Pulmonary artery endothelial cell (primary cell): Measurements from ENCODE around the gene AKAP6. TPM values are rescaled to one million over a fixed set of nuclear protein-coding genes. Genes with fewer than 3 reads are reported as not detected.

Experiments
- DNase-seq: peaks from one replicate; pipeline ENCODE4 v3.0.0-alpha.2; 2011; ENCODE audit warnings: low read depth, low spot score
- total RNA-seq: library from RNA; depleted of rRNA; stranded (reverse); fragments of >200 nt; gene quantifications from 2 replicates; pipeline ENCODE4 v1.2.3, GENCODE V29; 2014

The AKAP6 gene, protein sequence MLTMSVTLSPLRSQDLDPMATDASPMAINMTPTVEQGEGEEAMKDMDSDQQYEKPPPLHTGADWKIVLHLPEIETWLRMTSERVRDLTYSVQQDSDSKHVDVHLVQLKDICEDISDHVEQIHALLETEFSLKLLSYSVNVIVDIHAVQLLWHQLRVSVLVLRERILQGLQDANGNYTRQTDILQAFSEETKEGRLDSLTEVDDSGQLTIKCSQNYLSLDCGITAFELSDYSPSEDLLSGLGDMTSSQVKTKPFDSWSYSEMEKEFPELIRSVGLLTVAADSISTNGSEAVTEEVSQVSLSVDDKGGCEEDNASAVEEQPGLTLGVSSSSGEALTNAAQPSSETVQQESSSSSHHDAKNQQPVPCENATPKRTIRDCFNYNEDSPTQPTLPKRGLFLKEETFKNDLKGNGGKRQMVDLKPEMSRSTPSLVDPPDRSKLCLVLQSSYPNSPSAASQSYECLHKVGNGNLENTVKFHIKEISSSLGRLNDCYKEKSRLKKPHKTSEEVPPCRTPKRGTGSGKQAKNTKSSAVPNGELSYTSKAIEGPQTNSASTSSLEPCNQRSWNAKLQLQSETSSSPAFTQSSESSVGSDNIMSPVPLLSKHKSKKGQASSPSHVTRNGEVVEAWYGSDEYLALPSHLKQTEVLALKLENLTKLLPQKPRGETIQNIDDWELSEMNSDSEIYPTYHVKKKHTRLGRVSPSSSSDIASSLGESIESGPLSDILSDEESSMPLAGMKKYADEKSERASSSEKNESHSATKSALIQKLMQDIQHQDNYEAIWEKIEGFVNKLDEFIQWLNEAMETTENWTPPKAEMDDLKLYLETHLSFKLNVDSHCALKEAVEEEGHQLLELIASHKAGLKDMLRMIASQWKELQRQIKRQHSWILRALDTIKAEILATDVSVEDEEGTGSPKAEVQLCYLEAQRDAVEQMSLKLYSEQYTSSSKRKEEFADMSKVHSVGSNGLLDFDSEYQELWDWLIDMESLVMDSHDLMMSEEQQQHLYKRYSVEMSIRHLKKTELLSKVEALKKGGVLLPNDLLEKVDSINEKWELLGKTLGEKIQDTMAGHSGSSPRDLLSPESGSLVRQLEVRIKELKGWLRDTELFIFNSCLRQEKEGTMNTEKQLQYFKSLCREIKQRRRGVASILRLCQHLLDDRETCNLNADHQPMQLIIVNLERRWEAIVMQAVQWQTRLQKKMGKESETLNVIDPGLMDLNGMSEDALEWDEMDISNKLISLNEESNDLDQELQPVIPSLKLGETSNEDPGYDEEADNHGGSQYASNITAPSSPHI (N-terminal part only)
- total RNA-seq = 0.18 and 0.26 TPM in 2 replicates

GRCh38 chr14:32329146-32329545 is at the start of gene AKAP6:
Gene AKAP6, plus strand, starts transcription at chr14:32329298. Its CDS starts 104,196 bp downstream, at chr14:32433494.
- no peak for DNase-seq

DNA sequence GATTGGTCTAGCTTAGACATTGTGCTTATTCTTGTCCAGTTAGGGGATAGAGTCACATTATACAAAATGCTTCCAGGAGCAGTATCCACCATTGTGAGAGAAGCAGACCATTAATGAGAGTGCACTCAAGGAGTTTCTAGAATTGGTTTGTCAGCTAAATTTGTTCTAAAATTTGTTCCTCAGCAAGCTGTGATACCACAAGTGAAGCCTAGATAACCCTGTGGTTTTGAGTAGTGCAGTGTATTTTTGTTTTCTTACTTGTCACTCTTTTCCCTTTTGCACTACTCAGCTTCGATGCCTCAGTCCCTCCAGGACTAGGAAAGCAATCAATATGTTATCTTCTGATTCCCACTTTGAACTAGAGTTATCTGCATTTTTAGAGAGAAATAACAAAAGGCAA is 42.5 kb upstream of the AKAP6 start:
- DNase-seq = no peak

DNA sequence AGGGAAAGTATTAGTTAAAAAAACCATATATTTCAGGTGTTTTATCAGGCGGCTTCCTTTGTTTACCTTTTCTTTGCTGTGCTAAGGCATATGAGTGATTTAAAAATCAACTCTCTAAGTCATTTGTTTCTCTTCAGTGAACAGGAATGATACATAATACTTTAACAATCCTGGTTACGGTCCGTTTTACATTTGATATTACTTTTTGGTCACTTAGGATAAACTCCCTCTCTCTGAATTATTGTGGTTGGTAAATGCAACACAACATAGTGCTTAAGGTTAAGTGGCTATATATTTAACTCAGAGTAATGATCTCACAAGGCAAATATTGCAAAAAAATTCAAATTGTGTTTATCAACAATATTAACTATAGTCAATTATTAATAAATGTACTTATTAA is 32.7 kb upstream of the AKAP6 start:
- no peak for DNase-seq

GRCh38 chr14:32298346-32298745 is 30.8 kb upstream of the AKAP6 start:
- DNase-seq = no peak

DNA sequence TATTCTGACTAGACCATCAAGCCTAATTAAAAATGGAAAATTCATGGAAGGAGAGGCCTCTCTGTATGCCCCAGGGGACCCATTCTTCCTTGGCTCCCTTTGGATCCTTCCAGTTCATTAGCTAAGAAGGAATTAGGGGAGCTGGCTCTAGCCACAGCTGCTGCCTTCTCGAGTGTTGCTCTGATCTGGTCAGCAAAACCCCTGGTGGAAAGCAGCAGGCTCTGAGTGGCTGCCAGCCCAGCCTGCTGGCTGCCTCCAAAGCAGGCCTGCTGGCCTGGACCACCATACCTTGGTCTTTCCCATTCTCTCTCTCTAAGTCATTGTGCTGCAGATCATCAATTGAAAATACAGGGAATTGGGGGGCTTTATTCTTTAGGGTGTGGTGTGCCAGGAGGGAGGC is 29.0 kb upstream of the AKAP6 start:
- no peak for DNase-seq

DNA sequence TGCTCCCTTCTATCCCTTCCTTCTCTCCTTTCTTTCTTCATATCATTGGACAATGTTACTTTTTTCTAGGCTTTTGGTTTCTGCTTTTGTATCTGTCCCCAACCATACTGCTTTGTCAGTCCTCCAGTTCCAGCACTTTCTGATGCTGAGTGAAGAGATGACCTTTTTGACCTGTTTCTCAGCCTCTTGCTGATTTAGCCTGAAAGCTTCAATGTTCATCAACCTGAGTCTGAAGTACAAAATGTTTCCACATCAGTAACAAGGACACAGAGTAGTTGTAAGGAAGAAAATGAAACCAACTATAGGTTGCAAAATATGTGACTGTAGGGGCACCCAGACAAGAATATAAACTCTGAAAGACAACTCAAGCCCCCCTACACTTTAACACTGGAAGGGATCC is 25.2 kb upstream of the AKAP6 start:
- DNase-seq = no peak

GRCh38 chr14:32304296-32304695 is 24.8 kb upstream of the AKAP6 start:
- no peak for DNase-seq

- DNase-seq = no peak
Measured at GRCh38 chr14:32306549-32306948, 22.5 kb upstream of the AKAP6 start.

DNA sequence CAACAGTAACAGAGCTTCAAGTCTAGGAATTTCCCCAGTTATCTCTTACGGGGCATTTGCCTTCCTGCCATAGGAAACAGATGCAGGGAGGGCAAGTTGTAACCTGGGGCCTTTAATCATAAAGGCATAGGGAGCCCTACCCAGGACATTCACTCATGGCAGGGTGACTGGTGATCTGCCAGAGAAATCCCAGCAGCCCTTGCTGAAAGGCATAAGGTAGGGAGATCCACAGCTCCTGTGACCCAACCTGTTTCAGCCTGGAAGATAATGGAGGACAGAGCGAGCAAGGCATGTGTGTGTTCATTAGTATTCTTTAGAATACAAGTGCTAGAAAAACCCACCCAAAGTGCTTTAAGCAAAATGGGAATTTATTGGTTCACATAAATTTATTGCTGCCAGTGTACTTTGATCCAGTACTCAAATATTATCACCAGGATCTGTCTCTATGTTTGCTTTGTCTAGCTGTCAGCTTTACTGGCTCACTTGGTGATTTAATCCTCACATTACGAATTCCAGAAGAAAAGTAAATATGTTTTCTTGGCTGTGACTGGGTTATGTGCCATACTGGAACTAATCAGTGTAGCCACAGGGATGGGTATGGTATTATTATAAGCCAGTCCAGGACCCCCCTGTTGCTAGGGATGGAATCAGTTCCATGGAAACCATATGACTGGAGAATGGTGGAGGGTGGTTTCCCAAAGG is 21.1 kb upstream of the AKAP6 start:
- no peak for DNase-seq

DNA sequence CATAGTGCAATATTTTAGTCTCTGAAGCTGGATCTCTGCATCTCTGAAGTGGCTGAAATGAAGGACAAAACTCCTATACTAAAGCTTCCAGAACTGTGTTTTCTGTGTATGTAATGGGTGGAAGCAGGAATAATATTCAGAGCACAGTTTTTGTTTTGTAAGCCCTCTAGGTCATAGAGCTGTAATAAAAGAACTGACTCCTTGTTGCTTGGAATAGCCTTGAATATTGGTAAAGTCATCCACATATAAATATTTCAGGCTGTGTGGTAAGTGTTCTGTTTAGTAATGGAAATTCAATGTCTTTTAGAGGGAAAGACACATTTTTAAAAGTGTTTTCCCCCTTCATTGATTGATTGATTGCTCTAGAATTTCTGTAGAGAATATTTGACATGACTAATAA is 18.2 kb upstream of the AKAP6 start:
- no peak for DNase-seq

GRCh38 chr14:32311294-32312009 is 17.6 kb upstream of the AKAP6 start:
- no peak for DNase-seq

- no peak for DNase-seq
Measured at GRCh38 chr14:32312010-32312331, 17.1 kb upstream of the AKAP6 start.

- DNase-seq = no peak
Measured at GRCh38 chr14:32313844-32314376, 15.2 kb upstream of the AKAP6 start.

DNA sequence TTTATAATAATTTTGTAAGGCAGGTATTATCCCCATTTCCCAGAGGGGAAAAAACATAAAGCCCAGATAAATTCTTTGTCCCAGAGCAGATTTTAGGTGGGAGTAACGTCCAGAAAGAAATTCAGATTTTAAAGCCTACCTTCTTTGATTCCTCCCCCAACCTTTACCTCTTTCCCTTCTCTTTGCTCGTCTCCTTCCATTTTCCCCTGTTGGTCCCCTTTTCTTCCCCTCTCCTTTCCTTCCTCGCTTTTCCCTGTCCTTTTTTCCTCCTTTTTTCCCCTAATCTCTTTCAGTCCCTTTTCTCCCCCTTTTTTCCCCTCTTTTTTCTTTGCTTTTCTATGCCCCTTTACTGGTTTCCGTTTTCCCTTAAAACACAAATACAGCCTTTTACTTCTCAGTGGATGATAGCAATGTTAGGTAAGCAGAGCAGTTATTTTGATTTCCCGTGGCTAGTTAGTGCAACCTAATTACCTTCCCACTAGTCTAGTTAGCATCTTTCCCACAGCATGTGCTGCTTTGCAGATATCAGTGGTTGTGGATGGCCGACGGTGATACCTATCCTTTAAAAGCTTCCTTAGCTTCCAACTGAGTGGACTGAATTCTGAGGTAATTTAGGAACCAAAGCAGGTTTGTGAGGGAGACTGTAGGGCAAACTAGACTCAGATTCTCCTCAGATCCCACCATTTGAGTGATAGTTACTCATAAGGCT is 10.9 kb upstream of the AKAP6 start:
- no peak for DNase-seq

DNA sequence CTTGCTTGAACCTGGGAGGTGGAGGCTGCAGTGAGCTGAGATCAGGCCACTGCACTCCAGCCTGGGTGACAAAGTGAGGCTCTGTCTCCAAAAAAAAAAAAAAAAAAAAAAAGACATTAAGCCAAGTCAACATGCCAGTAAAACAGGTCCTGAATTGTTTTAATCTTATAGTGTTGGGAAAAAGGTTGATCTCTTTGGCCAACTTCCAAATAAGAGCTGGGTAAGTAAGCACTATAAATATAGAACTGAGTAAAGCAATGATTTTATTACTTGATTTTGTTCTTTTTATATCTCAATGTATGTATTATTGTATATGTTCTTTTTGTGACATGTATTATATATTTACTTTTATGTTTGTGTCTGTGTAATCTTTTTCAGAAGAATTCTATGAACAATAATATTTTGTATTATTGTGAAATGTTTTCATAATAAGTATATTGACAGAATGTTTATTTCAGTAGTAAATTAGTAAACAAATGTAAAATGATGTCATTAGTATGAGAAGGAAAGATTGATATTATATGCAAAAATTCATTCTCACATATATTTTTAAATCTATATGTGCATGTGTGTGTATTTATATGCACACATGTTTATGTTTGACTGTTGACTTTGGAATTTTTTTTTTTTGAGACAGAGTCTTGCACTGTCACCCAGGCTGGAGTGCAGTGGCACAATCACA is 9.6 kb upstream of the AKAP6 start:
- no peak for DNase-seq

- no peak for DNase-seq
Measured at GRCh38 chr14:32324601-32325000, 4.5 kb upstream of the AKAP6 start.

DNA sequence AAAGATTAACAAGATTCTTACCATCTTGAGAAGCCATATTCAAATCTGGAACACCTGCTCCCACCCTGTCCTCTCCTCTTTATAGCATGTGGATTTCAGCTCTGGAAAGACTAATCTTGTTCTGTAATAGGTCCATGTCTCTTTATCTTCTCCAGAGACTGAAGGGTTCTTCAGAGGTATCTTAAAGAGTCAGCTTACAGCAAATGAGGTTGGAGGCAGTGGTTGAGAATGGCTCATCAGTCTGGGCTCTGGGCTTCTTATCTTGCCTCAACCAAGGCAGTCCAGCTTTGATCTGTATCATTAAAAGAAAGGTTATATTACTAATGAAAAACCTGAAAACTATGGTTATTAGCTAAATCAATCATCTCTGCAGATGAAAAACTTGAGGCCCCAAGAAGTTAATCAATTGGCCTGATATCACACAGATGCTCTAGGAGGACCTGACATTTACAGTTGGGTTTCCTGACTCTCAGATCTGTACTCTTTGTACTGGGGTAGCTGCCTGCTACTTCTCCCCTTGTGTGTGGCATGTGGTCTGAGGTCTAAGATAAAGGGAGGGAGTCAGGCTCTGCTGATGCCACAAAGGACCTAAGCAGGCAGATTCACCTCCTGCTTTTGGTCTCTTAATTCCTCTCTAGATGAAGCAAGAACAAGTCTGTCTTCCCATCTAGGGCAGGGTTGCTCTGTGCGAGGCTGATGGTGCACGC is 1.7 kb upstream of the AKAP6 start:
- no peak for DNase-seq

GRCh38 chr14:32329690-32330285 is 690 bp downstream of the AKAP6 start:
- DNase-seq = no peak
